Nephron (organoid): ENCODE measurements around the gene STMN3.

Experiments used
- H3K27ac Mint-ChIP-seq, 3 experiments: 2 replicates each; pipeline ENCODE4 v1.8.0; 2020; ENCODE audit warnings: mixed read lengths in 3 of 3, mild to moderate bottlenecking in 2 of 3, moderate library complexity in 1 of 3
- H3K27me3 Mint-ChIP-seq: 2 replicates; pipeline ENCODE4 v1.8.0; 2021; ENCODE audit warnings: low read depth, mild to moderate bottlenecking, moderate library complexity, mixed read lengths
- H3K36me3 Mint-ChIP-seq: 2 replicates; pipeline ENCODE4 v1.8.0; 2020; ENCODE audit warnings: low read depth, mixed read lengths
- H3K4me1 Mint-ChIP-seq: 2 replicates; pipeline ENCODE4 v1.8.0; 2020; ENCODE audit warnings: mixed read lengths
- H3K4me3 Mint-ChIP-seq, 3 experiments: 2 replicates each; pipeline ENCODE4 v1.8.0; 2020; ENCODE audit warnings: mild to moderate bottlenecking in 3 of 3, mixed read lengths in 3 of 3, moderate library complexity in 2 of 3
- H3K9me3 Mint-ChIP-seq: 2 replicates; pipeline ENCODE4 v1.8.0; 2020; ENCODE audit warnings: mixed read lengths
- TF ChIP-seq, protein P1 (sequence below), 3 experiments: fragments of 200-600 bp; sonication (generic); IDR thresholded peaks; one replicate each; pipeline ENCODE4 v1.5.0; 2021; ENCODE audit warnings: antibody characterized with exemption in 3 of 3; ENCODE audit not compliant: unreplicated experiment in 3 of 3

The STMN3 gene

DNA sequence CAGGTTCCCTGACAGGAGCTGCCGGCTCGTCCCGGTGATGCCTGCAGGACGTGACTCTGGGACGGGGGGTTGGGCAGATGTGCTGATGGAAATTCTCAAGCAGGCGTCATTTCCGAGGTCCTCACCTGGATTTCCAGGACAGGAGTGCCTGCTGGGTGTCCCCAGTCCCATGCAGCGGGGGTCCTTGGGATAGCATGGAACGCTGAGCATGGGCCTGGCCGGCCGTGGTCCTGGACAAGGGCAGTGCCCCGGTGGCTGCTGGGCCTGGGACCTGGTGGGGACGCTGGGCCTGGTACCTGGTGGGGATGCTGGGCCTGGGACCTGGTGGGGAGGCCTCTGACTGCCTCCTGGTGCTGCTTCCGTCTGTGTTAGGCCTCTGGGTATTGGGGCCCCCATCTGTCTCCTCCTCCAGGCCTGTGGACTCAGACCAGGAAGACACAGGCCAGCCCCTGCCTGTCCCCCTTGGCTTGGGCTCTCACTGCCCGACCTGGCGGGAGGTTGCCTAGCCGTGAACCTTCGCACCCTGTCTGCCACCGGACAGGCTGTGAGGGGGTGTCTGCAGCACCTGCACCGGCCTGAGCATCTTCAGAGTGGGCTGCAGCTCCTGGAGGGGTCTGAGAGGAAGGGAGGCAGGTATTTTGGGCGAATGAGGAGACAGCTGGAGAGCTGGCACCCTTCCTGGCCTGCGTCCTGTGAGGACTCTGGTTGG lies 11.1 kb upstream of the STMN3 start:
- Mint-ChIP-seq H3K4me3 (no peak overlapping the region), H3K27ac (no peak overlapping the region), H3K27me3 (no peaks in the 10 kb centered on the region), H3K4me1 (peaks cover 7% of the 10 kb centered on the region), H3K36me3 (peaks cover 33% of the 10 kb centered on the region), H3K9me3 (no peaks in the 10 kb centered on the region)
- TF ChIP-seq, protein P1, sequence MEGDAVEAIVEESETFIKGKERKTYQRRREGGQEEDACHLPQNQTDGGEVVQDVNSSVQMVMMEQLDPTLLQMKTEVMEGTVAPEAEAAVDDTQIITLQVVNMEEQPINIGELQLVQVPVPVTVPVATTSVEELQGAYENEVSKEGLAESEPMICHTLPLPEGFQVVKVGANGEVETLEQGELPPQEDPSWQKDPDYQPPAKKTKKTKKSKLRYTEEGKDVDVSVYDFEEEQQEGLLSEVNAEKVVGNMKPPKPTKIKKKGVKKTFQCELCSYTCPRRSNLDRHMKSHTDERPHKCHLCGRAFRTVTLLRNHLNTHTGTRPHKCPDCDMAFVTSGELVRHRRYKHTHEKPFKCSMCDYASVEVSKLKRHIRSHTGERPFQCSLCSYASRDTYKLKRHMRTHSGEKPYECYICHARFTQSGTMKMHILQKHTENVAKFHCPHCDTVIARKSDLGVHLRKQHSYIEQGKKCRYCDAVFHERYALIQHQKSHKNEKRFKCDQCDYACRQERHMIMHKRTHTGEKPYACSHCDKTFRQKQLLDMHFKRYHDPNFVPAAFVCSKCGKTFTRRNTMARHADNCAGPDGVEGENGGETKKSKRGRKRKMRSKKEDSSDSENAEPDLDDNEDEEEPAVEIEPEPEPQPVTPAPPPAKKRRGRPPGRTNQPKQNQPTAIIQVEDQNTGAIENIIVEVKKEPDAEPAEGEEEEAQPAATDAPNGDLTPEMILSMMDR (IDR thresholded peaks at IDR 0.05; ENCODE audit: unreplicated experiment in 3 of 3), result no peak

DNA sequence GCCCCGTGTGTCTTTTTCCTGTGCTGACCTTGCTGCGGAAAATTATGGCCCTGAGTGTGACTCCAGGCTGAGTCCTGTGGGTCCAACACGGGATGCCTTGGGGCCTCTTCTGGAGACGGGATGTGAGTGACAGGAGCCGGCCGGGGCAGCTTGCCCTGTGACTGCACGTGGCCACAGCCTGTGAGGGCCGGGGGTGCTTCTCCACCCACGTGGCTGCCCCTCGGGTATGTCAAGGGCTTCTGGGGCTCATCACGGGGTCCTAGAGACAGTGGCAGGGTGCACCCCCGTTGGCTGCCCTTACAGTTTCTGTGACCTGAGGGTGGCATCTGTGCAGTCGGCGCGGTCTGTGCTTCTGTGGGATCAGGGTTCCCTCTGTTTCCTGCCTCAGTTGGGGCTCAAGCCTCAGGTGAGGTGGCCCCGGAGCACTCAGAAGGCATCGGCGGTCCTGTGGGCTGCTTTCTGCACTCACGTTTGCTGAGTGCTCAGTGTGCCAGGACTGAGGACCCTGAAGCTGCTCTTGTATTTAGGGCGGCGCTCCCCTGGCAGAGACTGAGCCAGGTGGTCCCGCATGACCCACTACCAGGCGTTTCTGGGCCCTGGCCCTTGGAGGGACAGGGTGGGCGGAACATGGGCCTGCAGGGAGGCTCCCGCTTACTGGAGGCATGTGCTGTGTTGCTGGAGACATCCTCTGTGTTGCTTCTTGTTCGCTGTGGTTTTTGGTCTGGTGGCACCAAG lies 10.3 kb upstream of the STMN3 start:
- peaks cover 14% of the 10 kb centered on the region for H3K4me1 Mint-ChIP-seq
- TF ChIP-seq, protein P1 (IDR thresholded peaks at IDR 0.05; ENCODE audit: unreplicated experiment in 3 of 3), result no peak
- no peaks in the 10 kb centered on the region for H3K27me3 Mint-ChIP-seq
- H3K4me3 Mint-ChIP-seq, result peak overlapping the region in 1 of 3 experiments; percentile 23
- H3K36me3 Mint-ChIP-seq, result peaks cover 28% of the 10 kb centered on the region
- no peak overlapping the region for H3K27ac Mint-ChIP-seq
- H3K9me3 Mint-ChIP-seq, result no peaks in the 10 kb centered on the region

DNA sequence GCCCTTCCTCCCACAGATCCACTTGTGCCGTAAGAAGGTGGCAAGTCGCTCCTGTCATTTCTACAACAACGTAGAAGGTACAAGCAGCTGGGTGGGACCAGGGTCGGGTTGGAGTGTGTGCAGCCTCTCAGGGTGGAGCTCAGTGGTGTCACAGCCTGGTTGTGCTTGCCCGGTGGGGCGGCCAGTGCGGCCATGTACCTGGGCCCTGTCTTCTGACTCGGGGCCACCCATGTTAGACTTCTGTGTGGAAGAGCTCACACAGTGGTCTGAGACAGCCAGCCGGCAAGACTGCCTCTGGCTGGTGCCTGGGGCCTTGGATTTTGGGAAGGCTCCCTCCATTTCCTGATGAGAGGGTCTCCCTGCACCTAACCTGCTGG lies 9.6 kb upstream of the STMN3 start:
- no peak overlapping the region for H3K27ac Mint-ChIP-seq
- no peak overlapping the region for H3K4me3 Mint-ChIP-seq
- no peaks in the 10 kb centered on the region for H3K9me3 Mint-ChIP-seq
- TF ChIP-seq, protein P1 (IDR thresholded peaks at IDR 0.05; ENCODE audit: unreplicated experiment in 3 of 3), result no peak
- H3K27me3 Mint-ChIP-seq, result no peaks in the 10 kb centered on the region
- peaks cover 22% of the 10 kb centered on the region for H3K36me3 Mint-ChIP-seq
- H3K4me1 Mint-ChIP-seq, result peaks cover 21% of the 10 kb centered on the region

DNA sequence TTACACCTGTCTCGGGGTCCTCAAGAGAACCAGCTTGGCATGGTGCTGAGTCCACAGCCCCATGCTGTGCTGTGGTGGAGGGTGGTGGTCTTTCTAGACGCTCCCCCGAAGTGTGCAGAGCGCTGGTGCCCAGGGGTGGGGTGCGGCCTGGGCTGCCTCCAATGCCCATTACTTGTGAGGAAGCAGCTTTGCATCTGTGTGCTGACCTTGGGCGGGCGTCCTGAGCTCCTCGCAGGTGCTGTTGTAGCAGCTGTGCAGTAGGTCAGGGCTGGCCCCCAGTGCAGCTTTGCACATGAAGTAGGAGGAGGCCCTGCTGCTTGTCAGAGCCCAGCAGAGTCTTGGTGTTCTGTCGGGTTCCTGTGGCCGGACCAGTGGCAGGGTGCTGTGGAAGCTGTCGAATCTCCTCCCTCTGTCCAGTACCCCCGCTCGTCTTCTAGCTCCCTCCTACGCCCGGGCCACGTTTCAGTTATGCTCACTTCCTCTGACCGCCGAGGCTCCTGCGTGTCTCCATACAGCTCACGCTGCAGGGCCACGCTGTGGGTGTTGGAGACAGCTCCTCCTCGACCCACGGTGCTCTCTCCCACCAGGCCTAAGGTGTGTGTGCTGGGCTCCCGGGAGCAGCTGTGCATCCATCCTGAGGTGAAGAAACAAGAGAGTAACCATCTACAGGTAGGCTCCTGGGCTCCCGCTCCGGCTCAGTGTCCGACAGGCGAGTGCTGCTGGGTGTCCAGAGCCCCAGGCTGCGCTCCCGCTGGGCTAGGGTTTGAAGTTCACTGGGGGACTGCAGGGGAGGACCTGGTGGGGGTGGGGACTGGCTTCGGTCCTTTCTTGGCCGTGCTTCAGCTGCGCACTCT lies 9.0 kb upstream of the STMN3 start:
- H3K36me3 Mint-ChIP-seq, result peaks cover 19% of the 10 kb centered on the region
- TF ChIP-seq, protein P1 (IDR thresholded peaks at IDR 0.05; ENCODE audit: unreplicated experiment in 3 of 3), result no peak
- H3K9me3 Mint-ChIP-seq, result no peaks in the 10 kb centered on the region
- H3K4me3 Mint-ChIP-seq, result peak overlapping the region; percentile 30 to 57 (median 36)
- no peaks in the 10 kb centered on the region for H3K27me3 Mint-ChIP-seq
- H3K4me1 Mint-ChIP-seq, result peaks cover 21% of the 10 kb centered on the region
- no peak overlapping the region for H3K27ac Mint-ChIP-seq

DNA sequence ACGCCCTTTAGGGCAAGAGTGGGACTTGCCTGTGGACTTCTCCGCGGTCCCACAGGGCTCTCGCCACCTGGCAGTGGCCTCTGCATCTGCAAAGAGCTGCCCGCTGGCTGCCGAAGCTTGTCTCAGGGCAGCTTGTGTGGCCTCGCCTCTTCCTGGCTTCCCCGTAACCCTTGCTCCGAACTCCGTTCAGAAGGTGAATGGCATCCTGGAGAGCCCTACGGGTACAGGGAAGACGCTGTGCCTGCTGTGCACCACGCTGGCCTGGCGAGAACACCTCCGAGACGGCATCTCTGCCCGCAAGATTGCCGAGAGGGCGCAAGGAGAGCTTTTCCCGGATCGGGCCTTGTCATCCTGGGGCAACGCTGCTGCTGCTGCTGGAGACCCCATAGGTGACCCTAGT lies 7.9 kb upstream of the STMN3 start:
- Mint-ChIP-seq H3K4me1 (peaks cover 21% of the 10 kb centered on the region), H3K9me3 (no peaks in the 10 kb centered on the region), H3K27ac (peak overlapping the region in 1 of 3 experiments; percentile 95), H3K36me3 (peaks cover 14% of the 10 kb centered on the region), H3K27me3 (no peaks in the 10 kb centered on the region), H3K4me3 (no peak overlapping the region)
- TF ChIP-seq, protein P1 (IDR thresholded peaks at IDR 0.05; ENCODE audit: unreplicated experiment in 3 of 3), result no peak
